Stimulated activated CD4-positive, alpha-beta T cell treated with anti-CD3 and anti-CD28 coated beads, Interleukin-4, amount 100 ng/mL, for 4 hours (primary cell): ENCODE data around the gene C16orf74.
A peak's percentile ranks its signal among the peaks of the same experiment; 100 is the strongest.

Experiments
- DNase-seq, 2 experiments: peaks; one replicate each; pipeline ENCODE4 v3.0.0-alpha.2; 2020

C16orf74 gene

DNA sequence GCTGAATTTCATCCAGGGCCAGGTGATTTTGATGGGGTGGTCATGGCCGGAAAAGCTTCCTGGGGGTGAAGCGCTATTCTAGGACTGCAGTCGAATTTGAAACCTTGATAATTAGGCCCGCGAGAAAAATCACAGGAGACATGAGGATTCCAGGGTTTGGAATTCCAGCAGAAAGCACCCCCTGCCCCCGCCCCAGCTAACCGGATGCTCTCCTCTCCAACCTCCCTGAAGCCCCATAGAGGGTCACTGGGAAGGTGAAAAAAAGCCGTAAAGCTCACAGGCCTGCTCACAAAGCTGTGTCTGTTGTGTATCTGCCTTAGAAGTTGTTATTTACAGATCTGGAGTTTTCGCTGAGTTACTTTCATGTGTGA, 61.0 kb downstream of the C16orf74 start:
- no peak for DNase-seq

DNA sequence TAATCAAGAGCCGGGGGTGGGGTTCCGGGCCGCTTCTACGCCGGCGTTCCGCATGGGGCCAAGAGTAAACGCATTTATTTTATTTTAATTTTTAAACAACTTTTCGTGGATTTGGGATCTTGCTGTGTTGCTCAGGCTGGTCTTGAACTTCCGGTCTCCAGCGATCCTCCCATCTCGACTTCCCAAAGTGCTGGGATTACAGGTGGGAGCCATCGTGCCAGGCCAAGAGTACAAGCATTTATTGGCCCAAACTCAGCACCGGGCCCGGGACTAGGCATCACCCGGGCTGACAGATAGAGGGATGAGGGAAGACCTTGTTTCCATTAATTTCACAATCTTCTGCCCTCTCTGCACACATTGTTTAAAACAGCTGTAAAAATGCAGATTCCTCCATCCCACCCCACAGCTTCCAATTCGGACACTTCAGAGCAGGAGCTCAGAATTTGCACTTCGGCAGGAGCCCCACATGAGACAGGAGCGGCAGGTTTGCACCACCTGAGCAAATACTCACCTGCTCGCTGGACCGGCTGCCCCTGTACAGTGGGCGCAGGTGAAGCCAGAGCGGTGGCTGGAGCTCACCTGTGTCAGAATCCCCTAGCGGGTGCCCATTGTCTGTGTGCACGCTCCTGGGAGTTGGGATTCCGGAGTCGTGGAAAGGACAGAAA, 61.5 kb downstream of the C16orf74 start:
- DNase-seq, result no peak

DNA sequence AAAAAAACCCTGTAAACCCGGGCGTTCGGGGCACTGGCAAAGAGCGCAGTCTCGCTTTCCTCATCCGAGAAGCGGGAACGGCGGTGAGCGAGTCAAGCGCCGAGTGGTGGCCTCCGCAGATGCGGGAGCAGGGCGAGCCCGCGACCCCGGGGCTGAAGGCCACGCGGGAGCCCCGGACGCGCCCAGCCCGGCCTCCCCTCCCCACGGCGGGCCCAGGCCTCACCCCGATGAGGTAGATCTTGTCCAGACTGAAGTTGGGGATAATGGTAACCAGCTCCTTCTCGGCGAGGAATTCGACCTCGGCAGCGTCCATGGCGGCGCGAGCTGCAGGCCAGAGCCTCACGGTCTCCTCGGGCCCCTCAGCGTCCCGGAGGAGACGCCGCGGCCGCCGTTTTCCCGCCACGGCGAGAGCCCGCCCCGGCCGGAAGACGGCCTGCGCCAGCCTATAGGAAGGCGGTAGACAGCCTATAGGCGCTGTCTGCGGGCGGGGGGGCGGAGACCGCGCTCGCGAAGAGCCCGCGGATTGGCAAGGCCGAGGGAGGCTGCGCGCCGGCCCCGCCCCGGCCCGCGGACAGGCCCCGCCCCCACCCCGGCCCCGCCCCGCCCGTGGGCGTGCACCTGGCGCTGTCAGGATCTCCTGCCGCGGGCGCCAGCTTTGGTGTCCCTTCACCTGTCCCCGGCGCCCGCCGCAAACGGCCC, 62.2 kb downstream of the C16orf74 start, which contains the start of gene GINS2:
Gene GINS2 (minus strand): TSS at position 369 of the 699 bp plus-strand sequence. CDS start 56 bp downstream, at position 313.
- DNase-seq, result peak; percentile 89 to 92

DNA sequence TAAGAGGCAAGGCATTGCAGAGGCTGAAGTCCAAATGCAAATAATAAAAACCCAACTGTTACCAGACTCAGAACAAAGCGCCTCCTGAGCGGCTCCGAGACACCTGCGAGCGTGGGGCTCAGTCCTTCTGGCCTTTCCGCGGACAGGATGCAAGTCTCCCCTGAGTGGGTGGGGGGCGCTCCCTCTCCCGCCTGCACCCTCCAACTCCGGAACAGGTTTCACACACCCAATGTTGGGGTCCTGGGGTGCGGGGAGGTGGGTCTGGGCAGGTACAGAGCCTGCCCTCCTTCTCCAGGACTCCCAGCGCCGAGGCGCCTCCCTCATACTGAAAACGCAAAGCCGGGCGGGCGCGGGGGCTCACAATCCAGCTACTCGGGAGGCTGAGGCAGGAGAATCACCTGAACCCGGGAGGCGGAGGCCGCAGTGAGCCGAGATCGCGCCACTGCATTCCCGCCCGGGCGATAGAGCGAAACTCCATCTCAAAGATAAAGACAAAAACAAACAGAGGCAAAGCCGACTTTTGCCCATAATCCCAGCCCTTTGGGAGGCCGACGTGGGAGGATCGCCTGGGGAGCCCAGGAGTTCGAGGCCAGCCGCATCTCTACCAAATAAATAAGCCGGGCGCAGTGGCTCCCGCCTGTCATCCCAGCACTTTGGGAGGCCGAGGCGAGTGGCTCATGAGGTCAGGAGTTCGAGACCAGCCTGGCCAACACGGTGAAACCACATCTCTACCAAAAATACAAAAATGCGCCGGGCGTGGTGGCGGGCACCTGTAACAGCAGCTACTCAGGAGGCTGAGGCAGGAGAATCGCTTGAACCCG, 63.0 kb downstream of the C16orf74 start:
- no peak for DNase-seq

DNA sequence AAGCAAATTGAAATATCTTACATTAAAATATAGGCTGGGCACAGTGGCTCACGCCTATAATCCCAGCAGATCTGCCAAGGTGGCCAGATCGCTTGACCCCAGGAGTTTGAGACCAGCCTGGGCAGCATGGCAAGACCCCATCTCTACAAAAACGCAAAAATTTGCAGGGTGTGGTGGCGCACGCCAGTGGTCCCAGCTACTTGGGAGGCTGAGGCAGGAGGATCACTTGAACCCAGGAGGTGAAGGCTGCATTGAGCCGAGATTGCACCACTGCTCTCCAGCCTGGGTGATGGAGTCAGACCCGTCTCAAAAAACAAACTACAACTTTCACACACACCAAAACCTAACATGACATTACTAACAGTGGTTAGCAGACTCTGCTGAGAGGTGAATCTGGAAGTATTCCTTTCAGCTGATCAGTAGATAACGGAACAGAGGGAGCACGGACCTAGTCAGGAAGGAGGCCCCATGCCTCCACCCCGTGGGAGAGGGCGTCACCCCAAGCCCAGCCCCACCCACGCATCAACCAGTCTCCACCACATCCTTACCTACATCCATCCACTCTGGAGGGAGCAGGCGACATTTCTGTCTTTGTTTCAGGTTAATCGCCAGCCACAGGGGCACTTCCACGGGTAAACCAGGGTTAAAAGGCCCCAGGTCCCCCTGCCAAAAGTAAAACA, 63.8 kb downstream of the C16orf74 start:
- DNase-seq, result no peak

DNA sequence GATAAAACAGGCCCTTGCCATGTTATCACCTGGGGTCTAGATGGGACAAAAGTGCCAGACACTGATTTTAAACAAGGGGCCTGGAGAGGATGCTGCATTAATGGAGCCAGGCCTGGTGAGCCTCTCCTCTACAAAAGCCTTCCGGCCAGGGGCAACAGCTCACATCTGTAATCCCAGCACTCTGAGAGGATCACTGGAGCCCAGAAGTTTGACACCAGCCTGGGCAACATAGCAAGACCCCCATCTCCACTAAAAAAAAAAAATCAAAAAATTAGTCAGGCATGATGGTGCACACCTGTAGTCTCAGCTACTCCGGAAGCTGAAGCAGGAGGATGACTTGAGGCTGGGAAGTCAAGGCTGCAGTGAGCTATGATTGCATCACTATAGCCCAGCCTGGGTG, 65.6 kb downstream of the C16orf74 start:
- no peak for DNase-seq

DNA sequence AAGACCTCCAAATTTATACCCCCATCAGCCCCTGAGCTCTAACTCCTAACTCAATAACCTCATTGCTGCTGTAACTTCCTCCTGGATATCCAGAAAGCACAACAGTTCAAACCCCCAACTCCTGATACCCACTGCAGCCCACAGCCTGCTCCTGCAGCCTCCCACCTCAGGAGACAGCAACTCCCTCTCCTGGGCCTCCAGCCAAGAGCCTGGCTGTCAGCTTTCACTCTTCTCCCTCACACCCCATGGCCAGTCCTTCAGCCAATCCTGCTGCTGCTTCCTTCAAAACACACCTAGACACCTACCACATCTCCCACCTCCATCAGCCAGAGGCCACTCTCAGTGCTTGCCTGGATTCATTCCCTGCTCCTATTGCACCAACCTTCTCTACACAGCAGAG, 67.5 kb downstream of the C16orf74 start:
- no peak for DNase-seq

DNA sequence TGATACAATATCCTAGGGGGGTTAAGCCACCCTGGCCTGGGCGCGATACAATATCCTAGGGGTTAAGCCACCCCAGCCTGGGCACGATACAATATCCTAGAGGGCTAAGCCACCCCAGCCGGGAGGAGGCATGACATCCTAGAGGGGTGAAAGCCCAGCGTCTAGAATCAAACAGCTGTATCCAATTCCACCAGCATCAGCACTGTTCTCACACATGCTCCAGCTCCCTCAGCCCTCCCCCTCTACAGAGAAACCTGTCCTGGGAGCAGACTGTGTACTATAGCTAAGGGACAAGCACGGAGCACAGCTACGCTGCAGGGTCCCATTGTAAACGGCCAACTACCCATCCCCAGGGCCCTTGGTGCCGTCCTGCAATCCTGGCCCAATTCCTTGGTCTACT, 68.4 kb downstream of the C16orf74 start:
- no peak for DNase-seq

DNA sequence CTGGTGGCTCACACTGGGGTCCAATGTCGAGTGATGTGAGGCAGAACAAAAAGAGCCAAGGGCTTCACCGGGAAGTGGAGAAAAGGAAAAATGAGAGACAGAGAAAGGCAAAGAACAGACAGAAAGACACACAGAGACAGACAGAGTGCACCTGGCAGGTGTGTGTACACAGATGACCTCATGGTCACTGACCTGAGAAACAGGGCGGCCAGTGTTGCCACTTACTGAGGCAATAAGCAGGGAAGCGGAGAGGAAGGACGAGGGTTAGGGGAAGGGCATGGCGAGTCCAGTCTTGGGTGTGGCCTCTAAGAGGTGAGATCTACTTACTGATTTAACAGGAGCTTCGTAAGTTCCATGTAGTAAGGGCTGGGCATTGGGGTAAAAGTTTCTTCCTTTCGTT, 69.6 kb downstream of the C16orf74 start:
- no peak for DNase-seq

DNA sequence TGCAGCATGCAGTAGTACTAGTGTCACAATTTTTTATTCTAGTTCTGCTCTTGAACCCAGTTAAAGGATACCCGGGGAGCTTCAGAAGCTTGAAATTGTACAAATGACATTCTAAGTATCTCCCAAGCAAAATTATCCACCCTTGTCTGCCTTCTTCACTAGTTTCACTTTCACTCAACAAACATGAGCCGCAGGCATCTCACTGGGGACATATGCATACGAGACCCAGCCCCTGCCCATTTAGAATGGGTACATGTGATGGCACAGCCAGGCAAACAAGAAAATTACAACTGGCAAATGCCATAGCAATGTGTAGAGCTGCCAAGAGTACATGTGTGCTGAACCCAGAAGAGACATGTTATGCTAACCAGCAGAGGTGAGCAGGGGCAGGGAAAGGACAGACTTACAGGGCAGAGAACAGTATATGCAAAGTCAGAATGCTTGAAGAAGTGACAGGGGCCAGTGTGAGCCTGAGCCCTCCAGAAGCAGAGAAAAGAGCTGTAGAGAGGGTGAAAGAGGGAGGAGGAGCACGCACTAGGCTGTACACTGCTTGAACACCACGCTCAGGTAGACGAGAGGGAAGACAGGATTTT, 70.4 kb downstream of the C16orf74 start:
- no peak for DNase-seq

DNA sequence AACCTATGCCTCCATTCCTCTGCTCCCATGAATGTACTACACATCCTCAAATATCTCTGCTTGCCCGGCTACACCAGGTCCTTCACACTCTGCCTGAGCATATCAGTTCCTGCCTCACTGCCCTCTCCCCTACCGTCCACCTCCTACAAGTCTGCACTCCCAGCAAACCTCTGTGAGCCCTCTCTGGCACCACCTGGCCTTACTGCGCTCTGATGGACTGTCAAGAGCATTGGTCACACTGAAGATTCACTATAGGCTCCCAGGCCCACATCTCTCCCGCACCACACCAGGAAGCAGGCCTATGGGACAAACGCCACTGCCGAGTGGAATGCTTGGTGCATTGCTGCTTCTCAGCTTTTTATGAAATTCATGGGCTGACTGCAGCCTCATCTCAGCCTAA, 71.0 kb downstream of the C16orf74 start:
- DNase-seq, result no peak

DNA sequence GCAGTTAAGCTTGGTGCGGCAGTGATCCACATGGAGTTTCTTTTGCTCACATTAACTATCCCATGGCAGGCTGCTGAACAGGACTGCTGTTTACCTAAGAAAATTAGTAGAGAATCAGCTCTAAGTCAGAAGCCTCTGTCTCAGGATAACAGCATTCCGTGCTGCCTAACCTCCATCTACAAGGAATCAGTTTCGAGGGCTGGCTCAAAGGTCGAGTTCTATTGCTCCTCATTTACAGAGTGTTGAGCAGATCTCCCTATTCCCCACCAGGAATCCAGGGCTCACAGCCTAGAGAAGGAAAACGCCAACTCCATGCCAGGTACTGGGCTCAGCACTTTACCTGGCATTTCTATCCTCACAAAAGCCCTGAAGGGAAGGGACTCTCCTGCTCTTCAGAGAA, 72.1 kb downstream of the C16orf74 start:
- no peak for DNase-seq

DNA sequence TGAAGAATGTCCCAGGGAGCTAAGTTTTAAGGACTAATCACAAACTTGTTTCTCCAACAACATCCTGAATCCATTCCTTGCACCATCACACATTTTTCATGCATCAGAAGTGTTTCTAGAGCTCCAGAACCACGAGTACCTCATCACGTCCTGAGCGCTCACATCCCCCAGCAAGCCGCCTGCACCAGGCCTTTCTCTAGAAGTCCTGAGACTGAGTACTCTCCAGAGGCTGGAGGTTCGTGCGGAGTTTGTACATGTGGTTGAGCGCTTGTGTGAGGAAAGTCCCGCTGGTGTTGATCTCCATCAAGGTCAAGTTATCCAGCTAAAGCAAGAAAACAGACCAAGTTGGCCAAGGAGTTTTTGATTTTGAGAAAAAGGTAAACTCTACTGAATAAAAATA, 72.9 kb downstream of the C16orf74 start:
- no peak for DNase-seq

DNA sequence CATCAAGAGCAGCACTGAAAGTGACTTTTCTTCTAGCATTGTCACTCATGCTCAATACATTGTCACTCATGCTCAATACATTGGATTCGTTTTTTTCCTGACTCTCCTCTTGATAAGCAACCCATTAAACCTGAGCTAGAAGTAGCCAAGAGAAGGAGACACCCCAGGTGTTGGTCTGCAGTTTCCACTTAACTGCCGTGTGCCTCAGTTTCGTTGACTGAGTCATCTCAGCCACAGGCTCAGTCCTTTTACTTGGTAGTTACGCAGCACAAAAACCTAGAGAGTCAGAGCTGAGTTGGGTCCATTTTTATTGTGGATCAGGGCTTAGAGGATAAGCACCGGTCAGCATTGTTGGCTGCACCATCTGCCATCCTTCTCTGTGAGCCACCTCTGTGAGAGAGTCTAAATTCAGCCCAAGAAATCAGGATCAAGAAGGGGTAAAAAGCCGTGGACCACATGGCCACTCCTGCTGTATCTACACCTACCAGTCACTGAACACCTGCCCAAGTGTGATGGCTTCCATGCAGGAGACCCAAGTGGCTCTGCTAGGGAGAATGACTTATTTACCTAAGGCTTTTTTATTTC, 73.4 kb downstream of the C16orf74 start:
- no peak for DNase-seq

DNA sequence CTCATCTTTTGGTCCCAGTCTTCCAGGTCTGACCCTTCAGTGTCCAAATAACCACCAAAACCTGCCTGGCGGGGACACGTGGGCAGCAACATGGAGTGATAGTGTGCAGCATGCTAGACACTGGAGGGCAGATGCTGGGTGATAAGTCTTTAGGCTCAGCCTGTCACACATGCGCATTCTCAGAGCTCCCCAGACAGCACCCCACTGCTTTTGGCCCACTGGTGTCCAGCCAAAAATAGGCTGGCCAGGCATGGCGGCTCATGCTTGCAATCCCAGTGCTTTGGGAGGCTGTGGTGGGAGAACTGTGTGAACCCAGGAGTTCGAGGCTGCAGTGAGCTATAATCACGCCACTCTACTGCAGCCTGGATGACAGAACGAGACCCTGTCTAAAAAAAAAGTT, 74.4 kb downstream of the C16orf74 start:
- DNase-seq, result no peak

DNA sequence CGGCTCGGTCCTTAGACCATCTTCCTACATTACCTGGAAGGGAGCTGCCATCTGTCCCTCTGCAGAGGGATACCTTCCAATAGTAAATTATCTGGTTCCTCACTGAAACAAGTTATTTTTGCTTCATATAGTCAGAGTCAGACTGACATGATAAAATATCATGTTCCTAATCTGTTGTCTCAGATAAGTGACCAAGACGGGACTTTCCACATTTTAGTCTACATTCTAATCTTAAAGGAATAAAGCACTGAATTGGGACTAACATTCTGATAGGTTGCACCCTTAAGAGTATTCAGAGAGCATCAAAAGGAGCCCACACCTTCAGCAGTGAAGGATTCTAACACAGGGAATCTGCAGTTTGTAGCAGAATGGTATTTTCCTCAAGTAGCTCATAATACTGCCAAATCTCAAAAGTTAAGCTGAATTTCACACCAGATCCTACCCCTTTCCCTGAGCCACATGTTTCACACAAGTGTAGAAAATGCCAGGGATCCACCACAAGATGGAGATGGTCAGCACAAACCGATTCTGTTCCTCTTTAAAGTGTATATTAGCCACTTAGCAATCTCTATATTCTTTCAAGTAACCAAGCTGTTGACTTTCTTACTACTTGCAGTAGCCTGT, 75.5 kb downstream of the C16orf74 start:
- DNase-seq, result no peak

DNA sequence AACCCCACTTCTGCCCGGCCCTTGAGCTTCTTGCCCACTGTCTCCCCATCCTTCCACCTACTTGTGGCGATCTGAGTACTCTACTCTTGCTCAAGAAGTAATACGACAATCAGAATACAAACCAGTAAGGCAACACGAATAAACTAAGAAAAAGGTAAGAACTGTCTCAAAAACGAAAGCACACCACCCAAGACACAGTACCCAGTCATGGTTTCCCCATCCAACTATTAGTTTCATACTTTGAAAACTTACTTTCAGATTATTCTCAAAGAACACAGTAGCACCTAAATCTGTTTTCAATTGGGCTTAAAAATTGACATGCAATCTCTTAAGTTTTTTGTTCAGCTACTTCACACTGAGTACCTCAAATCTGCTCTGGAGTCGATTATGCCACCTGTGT, 76.1 kb downstream of the C16orf74 start:
- no peak for DNase-seq

DNA sequence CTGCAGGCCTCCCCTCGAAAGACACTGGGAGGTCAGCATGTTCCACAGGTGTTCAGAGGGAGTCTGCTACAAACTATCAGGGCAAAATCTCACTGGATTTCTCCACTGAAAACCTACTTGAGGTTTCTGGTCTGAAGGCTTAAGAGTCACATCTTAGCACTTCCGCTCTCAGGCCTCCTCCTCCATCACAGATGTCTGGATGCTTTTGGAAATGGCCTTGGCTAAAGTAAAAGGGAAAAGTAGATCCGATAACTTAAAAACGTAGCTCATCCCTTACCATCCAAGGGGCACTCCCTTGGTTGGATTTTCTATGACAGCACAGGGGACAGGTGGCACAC, 76.5 kb downstream of the C16orf74 start:
- DNase-seq, result no peak

DNA sequence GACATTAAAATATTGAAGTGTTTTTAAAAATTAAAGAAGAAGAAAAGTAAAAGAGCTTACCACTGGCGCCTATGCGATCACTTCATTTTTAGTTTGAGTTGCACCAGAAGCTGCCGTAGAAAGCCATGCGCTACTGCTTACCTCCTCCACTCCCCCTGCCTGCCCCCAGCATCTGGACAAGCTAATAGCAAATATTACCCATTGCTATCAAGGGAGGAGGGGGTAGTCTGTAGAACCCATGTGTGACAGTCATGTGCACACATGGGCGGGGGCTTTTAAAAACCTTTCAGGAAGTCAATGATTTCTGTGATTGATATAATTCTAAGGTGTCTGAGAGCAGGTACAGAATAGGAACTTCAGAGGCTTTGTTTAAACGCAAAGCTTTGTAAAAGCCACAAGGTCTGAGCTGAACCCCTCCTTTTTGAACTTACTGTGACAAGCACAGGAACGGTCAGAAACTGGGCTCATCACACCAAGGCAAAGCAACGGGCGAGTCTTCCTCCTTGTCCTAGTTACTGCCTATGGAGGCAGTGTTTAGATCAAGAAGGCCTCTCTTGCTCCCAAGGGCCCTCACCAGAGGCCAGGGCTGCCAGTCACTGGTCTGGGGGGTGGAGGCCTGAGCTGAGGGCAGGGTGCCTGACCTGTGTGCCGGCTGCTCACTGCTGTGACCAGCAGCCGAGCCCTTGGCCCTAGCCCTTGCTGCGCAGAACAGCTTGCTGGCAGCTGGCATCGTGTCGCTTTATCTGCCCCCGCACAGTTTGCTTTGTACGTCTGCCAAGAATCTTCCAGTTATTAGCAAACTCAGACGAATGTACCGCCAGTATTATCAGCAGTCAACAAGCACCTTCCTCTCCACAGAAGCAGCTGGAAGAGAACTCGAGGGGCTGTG, 77.1 kb downstream of the C16orf74 start:
- DNase-seq, result no peak

DNA sequence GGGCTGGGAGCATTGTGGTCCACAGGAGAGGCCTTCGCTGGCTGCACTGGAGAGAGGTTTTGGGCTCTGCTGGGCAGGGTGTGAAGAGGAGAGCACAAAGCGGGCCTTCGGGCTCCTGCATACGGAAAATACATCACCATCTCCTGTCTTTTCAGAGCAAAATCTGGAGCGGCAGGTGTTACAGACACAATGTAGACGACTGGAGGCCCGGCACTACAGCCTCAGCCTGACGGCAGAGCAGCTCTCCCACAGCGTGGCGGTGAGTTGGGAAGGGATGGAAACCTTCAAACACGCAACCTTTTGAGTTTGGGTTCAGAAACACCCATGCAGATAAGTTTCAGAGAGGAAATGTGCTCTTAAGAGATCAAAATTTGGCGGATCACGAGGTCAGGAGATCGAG, 80.1 kb downstream of the C16orf74 start:
- DNase-seq, result no peak
